GM15510 (cell line): Measurements from ENCODE around the gene TUBE1.

Source experiments
- POLR2A ChIP-seq: IDR thresholded peaks from 3 replicates; pipeline ENCODE4 v1.6.1; 2011; ENCODE audit warnings: borderline replicate concordance; ENCODE audit not compliant: insufficient read length; ENCODE audit errors: extremely low read depth

The TUBE1 gene

DNA sequence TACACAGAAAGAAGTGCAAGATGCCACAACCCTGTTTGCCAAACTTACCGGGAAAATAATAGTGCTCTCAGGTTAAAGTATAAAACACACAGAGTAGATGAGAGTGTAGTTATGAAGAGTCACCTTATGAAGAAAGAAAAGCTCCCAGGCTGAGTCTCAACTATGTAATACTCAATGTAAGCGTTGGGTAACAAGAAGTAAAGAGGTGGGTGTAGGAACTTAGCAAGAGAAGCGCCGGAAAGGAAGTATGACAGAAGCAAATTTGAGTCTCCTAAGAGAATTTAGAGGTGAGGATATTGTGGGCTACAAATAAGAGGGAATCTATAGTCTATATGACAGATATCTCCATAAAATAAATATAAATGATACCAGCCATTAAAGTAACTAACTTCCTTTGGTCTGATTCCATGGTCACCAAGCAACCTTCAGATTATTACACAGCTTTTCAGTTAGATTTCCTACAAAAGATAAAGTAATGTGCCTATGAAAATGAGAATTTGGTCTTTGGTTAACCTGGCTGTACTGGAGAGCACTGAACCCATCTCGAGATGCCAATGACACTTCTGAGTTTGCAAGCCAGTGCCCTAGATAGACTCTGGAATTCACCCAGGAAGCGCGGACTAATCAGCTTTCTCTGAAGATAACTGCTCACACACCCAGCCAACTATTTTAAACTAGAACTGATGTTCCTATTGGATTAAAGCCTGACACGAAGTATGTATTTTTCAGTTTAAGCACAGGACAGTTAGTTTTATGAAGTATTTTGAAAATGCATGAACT is 1.8 kb downstream of the TUBE1 start:
- no peak for TF ChIP-seq POLR2A

- no peak for TF ChIP-seq POLR2A
Measured at GRCh38 chr6:112081569-112081968, 5.7 kb downstream of the TUBE1 start.

GRCh38 chr6:112066606-112067005 is 20.7 kb downstream of the TUBE1 start:
- TF ChIP-seq POLR2A, result no peak

- no peak for TF ChIP-seq POLR2A
Measured at GRCh38 chr6:112065426-112065986, 21.8 kb downstream of the TUBE1 start.

- no peak for TF ChIP-seq POLR2A
Measured at GRCh38 chr6:112062966-112063365, 24.3 kb downstream of the TUBE1 start.

- TF ChIP-seq POLR2A, result no peak
Measured at GRCh38 chr6:112061605-112062004, 25.7 kb downstream of the TUBE1 start.

DNA sequence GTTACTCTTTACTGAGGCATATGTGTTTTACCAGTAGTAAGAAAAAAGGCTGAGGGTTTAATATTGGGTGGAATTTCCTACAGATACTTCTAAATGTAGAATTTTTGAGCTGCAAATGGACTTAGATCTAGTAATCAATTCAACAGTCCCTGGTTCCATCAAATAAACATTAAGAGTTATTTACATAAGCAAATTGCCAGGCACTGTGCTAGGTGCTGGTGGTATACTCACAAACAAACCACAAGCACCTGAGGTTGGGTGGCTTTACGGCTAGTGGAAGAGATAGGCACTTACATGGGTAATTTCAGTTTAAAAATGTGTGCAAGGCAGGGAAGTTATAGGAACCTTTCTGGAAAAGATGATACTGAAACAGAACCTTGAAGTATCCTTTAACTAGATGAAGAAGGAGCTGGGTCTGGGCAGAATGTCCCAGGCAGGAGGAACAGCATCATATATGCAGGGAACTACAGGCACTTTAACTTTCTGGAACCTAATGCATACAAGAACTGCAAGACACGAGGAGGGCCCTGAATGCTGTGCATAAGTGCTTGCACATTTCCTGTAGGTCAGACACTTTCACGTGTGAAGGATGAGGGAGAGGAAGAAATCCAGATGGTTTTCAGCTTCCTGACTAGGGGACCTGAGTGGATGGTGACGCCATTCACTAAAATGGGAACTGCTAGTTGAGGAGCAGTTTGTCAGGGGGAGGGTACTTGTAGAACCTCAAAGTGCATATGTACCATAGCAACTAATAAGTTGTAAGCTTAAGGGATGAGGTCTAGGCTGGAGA is 28.8 kb downstream of the TUBE1 start:
- no peak for TF ChIP-seq POLR2A

- TF ChIP-seq POLR2A, result no peak
Measured at GRCh38 chr6:112054555-112055190, 32.6 kb downstream of the TUBE1 start.

GRCh38 chr6:112054001-112054400 is 33.3 kb downstream of the TUBE1 start, which contains the start of gene CCN6:
TSS of gene CCN6 (plus strand) at chr6:112054104. CDS start at chr6:112054358, 254 bp downstream.
- TF ChIP-seq POLR2A, result no peak

DNA sequence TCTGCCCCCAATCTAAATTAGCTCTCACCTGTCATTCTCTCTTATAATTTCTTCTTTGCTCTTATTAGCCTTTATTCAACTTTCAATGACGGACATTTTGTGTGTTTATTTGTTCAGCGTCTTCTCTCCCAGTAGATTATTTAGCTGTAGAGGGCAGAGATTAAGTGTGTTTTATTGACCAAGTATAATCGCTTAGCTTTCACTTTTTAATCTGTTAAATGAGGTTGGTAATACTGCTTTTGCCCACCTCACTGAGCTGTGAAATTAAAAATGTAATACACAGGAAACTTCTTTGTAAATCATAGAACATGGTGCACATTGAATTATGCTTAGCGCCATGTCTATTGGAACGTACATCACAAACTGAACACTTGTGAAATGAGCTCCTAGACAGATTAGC is 36.9 kb downstream of the TUBE1 start:
- TF ChIP-seq POLR2A, result no peak

DNA sequence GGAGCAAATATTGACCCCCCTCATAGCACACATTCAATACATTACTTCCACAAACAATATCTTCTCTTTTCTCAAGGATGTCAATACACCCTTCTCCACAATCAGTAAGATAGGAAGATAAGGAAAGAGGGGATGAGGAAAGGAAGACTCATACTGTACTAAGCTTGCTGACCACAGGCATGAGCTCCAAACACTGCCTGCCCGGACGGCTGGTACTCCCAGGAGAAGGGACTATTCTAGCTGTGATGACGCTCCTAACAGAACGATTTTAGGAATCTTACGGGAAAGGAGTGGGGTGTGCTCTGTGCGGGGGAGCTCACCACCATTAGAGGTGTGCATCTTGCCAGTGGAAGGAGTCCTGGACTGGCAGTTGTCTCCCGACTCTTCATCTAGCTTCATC is 37.3 kb downstream of the TUBE1 start:
- no peak for TF ChIP-seq POLR2A

- no peak for TF ChIP-seq POLR2A
Measured at GRCh38 chr6:112049026-112049799, 38.1 kb downstream of the TUBE1 start.

- no peak for TF ChIP-seq POLR2A
Measured at GRCh38 chr6:112044856-112045255, 42.4 kb downstream of the TUBE1 start.

DNA sequence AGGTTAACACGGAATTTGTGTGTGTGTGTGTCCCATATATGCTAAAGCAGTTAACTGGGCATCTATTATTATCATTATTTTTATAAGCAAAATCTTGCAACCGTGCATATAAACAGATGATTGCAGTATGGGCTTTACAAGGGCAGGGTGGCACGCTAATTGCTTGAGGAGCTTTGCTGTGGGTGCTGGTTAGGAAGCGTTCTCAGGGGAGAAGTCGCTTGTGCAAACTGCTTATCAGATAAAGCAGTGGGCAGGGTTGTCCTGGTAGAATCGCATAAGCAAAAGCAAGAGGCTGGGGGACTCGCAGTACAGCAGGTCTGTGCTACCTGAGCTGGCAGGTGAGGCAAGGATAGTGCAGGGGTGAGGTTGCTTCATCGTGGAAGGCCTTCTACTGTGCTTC is 43.1 kb downstream of the TUBE1 start:
- TF ChIP-seq POLR2A, result no peak
